GM18511 (cell line): Measurements from ENCODE around the gene CALB2.
"Not testable (repeated sequence)": the region's sequence is repeated elsewhere in the genome, so short reads cannot be mapped to it uniquely, and the experiment has no call there.

ENCODE experiments used
- ATAC-seq: cut with Tn5 transposase; IDR thresholded peaks from one replicate; pipeline ENCODE4 v1.9.1; 2021; ENCODE audit warnings: mild to moderate bottlenecking, moderate library complexity; ENCODE audit not compliant: unreplicated experiment

The CALB2 gene

GRCh38 chr16:71358464-71358998 lies at the start of gene CALB2:
Gene CALB2 (plus strand): TSS chr16:71358723. CDS start chr16:71358793, 70 bp downstream.
- ATAC-seq: peak; percentile 92

- ATAC-seq: no peak
Observed at GRCh38 chr16:71311553-71312158, 46.9 kb upstream of the CALB2 start.

GRCh38 chr16:71313591-71313990 lies 44.9 kb upstream of the CALB2 start:
- ATAC-seq: not testable (repeated sequence)

- no peak for ATAC-seq
Observed at GRCh38 chr16:71315269-71315668, 43.3 kb upstream of the CALB2 start.

- ATAC-seq: no peak
Observed at GRCh38 chr16:71319999-71320398, 38.5 kb upstream of the CALB2 start.

- ATAC-seq: no peak
Observed at GRCh38 chr16:71327720-71328119, 30.8 kb upstream of the CALB2 start.

- no peak for ATAC-seq
Observed at GRCh38 chr16:71328151-71328550, 30.4 kb upstream of the CALB2 start.

GRCh38 chr16:71337631-71338030 lies 20.9 kb upstream of the CALB2 start:
- ATAC-seq: no peak

- ATAC-seq: no peak
Observed at GRCh38 chr16:71338193-71338592, 20.3 kb upstream of the CALB2 start.

- no peak for ATAC-seq
Observed at GRCh38 chr16:71338632-71339031, 19.9 kb upstream of the CALB2 start.

GRCh38 chr16:71339236-71340171 lies 19.0 kb upstream of the CALB2 start:
- no peak for ATAC-seq

- no peak for ATAC-seq
Observed at GRCh38 chr16:71340406-71340805, 18.1 kb upstream of the CALB2 start.

GRCh38 chr16:71341881-71342280 lies 16.6 kb upstream of the CALB2 start:
- ATAC-seq: no peak

- no peak for ATAC-seq
Observed at GRCh38 chr16:71343078-71343477, 15.4 kb upstream of the CALB2 start.

GRCh38 chr16:71344315-71344905 lies 14.1 kb upstream of the CALB2 start:
- ATAC-seq: no peak

- ATAC-seq: no peak
Observed at GRCh38 chr16:71345031-71345430, 13.5 kb upstream of the CALB2 start.

GRCh38 chr16:71347146-71347545 lies 11.4 kb upstream of the CALB2 start:
- no peak for ATAC-seq

- no peak for ATAC-seq
Observed at GRCh38 chr16:71348262-71349085, 10.0 kb upstream of the CALB2 start.

- no peak for ATAC-seq
Observed at GRCh38 chr16:71350821-71351557, 7.5 kb upstream of the CALB2 start.

GRCh38 chr16:71351558-71351901 lies 7.0 kb upstream of the CALB2 start:
- no peak for ATAC-seq
